ENCODE measurements around the gene KCTD1.

Gene KCTD1

DNA sequence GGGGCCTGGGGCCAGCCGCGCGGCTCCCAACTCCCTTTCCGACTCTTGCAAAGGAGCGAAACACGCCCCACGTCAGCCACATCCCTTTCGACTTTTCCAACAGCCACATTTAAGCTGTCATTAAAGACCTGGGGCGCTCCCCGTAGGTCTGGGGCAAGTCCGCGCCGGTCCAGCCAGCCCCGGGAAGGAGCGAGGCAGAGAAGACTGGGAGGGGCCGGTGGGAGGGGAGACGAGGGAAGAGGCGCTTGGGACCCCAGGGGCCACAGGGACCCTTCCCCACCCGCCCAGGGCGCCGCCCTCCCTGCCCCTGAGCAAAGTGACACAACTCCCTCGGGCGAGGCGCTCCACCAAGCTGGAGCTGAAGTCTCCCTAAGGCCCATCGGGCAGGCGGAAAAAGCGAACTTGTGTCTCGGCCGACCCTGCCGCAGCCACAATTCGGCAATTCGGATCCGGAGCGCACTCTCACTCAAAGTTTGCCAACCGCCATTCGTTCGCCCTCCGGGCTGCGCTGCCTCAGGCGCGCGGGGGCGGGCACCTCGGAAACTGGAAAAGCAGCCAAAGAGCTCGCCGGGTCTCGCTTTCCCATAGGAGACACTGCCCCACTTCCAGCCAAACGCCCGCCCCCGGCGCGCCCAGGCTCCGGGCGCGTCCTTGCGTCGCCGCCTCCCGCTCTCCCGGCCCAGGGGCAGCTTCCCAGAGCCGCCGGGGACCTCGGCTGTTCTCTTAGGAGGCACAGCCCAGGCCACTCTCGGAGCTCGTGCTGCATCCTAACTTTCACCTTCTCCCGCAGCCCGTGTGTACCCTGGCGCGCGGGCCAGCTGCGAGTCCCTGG is 1.1 kb upstream of the KCTD1 start:
- DNase-seq (ENCODE audit: low read depth, low spot score) = no peak

GRCh38 chr18:26547646-26548414 is 523 bp downstream of the KCTD1 start:
- DNase-seq (ENCODE audit: low read depth, low spot score) = no peak

DNA sequence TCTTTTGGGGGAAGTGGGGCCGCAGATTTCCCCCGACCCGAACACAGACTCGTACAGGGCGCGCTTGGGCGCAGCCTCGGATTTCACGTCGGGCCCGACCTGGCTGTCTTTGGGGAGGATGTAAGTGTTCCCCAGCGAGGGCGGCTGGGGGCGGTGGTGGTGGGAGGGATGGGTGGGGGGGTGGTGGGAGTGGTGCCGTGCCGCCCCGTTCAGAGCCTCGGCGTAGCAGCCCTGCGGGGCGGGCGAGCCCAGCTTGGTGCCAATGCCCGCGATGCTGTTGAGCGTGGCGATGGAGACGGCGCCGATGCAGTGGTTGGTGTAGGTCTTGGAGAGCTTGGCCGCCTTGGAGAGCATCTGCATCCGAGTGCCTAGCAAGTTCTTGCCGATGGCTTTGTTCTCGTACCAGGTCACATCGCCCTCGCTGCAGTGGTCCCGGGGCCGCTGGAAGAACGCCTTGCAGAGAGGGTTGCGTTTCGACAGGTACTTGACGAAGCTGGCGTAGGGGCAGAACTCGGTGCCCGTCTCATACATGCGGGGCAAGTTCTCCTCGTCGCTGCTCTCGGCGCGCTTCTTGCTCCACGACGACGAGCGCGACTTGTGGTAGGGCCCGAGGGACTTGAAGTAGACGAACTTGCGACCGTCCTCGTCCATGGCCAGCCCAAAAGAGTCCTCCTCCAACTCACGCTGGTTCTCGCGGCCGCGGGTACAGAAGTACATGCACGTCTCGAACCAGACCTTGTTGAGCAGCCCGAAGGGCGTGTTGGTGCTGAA is 1.3 kb downstream of the KCTD1 start:
- no peak for DNase-seq (ENCODE audit: low read depth, low spot score)

DNA sequence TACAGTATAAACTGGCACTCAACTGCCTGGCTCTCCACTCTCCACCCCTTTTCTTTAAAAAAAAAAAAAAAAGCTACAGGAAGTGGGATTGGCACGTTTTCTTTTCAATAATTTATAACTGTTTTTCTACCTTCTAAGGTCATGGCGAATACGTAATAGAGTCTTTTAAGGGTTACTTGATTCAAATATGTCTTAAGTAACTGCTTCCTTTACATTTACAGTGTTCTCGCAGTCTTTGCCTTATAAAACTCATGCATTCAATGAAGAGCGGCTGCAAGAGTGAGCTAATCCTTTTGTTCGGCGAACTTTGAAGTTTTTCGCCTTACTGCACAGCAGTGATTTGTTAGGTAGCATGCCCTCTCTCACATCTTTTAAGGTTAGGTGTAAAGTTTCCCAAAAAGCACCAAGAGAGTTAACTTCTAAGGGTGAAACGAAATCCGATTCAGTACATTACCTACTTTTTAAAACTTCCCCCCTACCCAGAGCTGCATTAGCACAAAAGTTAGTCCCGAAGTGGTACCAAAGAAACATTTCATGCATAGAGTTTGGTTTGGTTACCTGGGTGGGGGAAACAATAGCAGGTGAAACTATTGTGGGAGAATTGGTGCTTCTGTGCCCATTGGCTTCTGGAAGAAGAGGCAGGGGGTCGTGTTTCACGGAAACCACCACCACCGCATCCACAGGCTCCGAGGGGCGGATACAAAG is 2.0 kb downstream of the KCTD1 start:
- no peak for DNase-seq (ENCODE audit: low read depth, low spot score)

GRCh38 chr18:26545335-26546123 is 2.8 kb downstream of the KCTD1 start:
- DNase-seq (ENCODE audit: low read depth, low spot score) = no peak

DNA sequence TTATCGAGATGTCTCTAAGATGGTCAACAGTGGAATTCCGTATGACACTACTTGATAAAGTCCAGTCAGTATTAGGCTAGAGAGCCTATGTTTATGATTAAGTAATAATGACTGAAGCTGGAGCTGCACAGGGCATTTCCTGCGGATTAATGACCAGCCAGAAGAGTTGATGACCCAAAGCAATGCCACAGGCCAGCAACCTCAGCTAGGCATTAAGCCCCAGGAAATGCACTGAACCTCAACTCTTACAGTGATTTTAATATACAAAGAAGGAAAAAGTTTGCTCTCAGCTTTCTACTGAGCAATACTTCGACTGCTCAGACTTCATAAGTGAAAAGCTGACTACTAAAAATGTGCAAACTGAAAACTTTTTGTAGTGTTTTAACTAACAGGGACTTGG is 3.9 kb downstream of the KCTD1 start:
- DNase-seq (ENCODE audit: low read depth, low spot score) = no peak

DNA sequence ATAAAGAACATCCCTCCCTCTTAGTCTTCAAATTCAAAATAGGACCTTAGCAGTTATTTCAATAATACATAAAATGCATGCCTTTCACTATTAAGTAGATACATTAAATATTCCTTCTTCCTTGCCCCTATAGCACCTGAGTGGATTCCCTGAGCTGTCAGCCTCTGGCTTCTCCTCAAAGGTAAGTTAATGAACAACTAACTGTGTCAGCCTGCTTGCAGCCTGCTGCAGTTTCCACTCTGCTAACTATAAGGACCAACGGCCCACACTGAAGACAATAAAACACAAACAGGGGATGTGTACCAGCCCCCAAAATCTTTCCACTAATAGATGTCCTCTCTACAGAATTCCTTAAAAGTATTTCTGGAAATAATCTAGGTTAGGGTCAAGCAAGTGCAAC is 5.0 kb downstream of the KCTD1 start:
- no peak for DNase-seq (ENCODE audit: low read depth, low spot score)

DNA sequence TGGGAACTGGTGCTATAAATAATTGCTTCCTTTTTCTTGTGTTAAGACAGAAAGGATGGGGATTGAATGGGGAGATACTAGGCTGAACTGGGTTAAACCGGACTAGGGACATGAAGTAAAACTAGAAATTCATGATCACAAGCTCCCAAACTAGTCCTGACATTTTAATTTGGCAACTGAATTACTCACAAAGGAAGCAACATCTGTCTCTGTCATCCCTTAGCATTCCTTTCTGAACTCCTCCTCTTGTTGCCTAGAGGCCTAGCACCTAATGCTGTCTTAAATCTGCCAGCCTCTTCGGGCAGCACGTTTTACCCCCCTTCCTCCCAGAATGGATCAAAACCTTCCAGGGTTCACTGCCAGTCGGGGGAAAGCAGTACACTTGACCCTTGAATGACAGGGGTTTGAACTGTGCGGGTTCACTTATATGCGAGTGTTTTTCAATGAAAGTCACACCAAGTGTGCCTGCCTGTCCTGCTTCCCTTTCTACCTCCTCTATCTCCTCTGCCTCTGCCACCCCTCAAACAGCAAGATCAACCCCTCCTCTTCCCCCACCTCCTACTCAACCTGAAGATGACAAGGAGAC is 8.2 kb downstream of the KCTD1 start:
- no peak for DNase-seq (ENCODE audit: low read depth, low spot score)

DNA sequence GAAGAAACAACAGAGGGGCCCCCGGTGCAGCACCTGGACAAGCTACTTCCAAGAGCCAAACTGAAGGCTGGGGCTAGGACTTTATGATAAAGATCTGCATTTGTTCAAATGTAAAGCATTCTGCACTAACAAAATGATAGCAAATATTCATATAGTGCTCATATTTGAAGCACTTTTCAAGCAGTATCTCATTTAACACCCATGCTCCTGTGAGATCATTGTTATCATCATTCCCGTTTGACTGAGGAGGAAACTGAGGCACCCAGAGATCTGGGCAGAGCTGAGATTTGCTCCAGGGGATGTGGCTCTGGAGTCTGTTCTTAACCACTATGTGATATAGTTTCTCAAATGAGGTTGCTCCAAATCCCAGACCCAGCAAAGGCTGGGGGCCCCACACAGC is 9.8 kb downstream of the KCTD1 start:
- no peak for DNase-seq (ENCODE audit: low read depth, low spot score)

GRCh38 chr18:26536664-26537063 is 11.7 kb downstream of the KCTD1 start:
- no peak for DNase-seq (ENCODE audit: low read depth, low spot score)

DNA sequence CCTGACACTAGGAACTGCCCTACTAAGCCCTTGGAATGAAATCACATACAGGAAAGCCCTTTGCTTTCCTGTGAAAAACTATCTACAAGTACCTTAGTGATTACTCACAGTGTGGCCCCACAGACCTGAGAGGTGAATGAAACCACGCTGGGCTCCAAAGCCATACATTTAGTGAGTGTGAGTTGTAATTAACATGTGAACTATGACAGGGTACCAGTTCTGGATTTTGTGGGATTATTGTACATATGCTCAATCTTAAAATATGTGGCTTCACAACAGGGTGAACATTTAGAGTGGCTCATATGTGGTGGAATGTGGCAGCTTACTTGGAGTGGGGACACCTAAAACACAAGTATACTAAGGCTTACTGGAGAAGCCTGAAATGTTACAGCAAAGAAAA is 12.3 kb downstream of the KCTD1 start:
- no peak for DNase-seq (ENCODE audit: low read depth, low spot score)

DNA sequence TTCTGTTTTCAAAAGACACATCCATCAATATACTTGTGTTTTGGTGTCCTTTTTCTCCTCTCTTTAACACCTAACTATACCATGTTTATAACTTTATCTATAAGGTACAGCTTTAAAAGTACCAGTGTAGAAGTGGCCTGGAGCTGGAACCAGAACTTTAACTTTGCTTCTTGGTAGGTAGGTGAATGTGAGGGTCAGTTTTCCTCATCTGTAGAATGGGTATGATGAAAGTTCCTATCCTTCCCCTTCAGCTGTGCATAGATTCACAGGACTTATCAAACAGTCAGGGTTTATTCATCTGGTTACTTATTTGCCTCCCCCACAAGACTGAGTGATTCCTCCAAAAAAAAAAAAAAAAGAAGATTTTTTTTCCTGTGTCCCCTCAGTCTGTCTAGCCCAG is 12.7 kb downstream of the KCTD1 start:
- no peak for DNase-seq (ENCODE audit: low read depth, low spot score)

GRCh38 chr18:26532367-26533340 is 15.7 kb downstream of the KCTD1 start:
- DNase-seq (ENCODE audit: low read depth, low spot score) = no peak

- DNase-seq (ENCODE audit: low read depth, low spot score) = no peak
Observed at GRCh38 chr18:26531605-26532298, 16.6 kb downstream of the KCTD1 start.

DNA sequence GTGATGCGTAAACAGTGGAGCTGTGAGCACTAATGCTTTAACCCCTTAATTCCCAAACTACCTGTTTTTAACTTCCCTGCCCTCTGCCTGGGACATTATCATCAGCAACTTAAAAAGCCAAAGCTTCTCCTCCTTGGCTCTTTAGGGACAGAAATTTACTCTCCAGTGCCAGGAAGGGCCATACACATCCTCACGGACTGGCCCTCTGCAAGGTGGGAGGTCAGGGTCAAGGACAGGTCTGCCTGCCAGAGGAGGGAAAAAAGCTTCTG is 21.5 kb downstream of the KCTD1 start:
- no peak for DNase-seq (ENCODE audit: low read depth, low spot score)

GRCh38 chr18:26526128-26526965 is 22.0 kb downstream of the KCTD1 start:
- DNase-seq (ENCODE audit: low read depth, low spot score) = no peak

DNA sequence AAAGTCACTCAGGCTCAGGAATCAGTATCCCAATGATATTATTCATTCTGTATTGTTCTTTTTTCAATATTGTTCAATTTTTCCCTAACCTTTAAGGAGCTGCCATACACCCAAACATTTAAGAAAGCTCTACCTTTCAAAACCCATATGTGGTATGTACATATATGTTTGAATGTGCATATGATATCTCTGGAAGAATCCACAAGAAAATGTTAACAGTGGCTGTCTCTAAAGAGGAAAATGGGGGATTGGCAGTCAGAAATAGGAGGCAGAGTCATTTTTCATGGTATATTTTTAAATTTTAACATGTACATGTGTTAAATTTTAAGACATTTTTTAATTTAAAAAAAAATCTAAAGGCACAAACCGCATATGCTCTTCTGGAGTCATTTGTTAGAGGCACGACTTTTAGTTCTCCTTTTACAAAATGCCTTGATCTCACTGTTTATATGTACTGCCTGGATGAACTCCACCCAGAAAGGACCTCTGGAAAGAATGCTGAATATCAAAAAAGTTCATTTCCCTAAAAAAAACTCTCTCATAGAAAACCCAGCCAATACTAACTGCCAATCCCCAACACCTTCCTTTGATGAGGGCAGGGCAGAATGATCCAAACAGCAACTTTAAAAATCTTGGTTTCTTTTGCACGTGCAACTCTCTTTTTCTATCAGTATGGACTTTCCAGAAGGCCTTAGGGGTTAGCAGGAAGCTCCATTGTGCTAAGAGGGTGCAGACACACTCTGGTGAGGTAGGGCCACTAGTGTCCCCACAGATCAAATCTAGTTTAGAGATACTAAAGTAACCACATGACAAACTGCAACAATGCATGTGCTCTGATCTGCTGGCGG is 23.6 kb downstream of the KCTD1 start:
- DNase-seq (ENCODE audit: low read depth, low spot score) = no peak

Measured in activated CD4-positive, CD25-positive, alpha-beta regulatory T cell treated with anti-CD3 and anti-CD28 coated beads, Interleukin-2, amount 50 U/mL, for 16 hours (primary cell).